ENCODE results near the gene PPP1R1A. TPM values are rescaled to one million over a fixed set of nuclear protein-coding genes. Genes with fewer than 3 reads are reported as not detected.

The PPP1R1A gene
- total RNA-seq, 1 experiment from 2014 or later: 0.43 TPM

- H3K36me3 ChIP-seq (ENCODE audit: control insufficient read depth, insufficient read depth, low read length): no peaks in the 10 kb centered on the region
- CTCF ChIA-PET: no interaction called here
- no peak overlapping the region for H3K4me3 ChIP-seq (ENCODE audit: low read depth, low read length)
- Mint-ChIP-seq H3K4me3 (ENCODE audit: unreplicated experiment) (no peak overlapping the region), H3K27me3 (ENCODE audit: insufficient read depth, unreplicated experiment) (peaks cover 7% of the 10 kb centered on the region), H3K27ac (ENCODE audit: unreplicated experiment) (no peak overlapping the region), H3K36me3 (ENCODE audit: insufficient read depth, unreplicated experiment) (no peaks in the 10 kb centered on the region), H3K4me1 (ENCODE audit: low read depth, unreplicated experiment) (no peaks in the 10 kb centered on the region), H3K9me3 (ENCODE audit: unreplicated experiment) (no peaks in the 10 kb centered on the region)
- intact Hi-C loops (cut with micrococcal nuclease; ENCODE audit: unreplicated experiment): no loop called here
- POLR2A ChIA-PET: no interaction called here
- no peak for TF ChIP-seq CTCF (IDR thresholded peaks at IDR 0.05; ENCODE audit: insufficient read depth in 1 of 2, low read depth in 1 of 2, low read length in 1 of 2, severe bottlenecking in 1 of 2, unreplicated experiment in 1 of 2)
- DNase-seq: no peak
- H3K27me3 ChIP-seq (replicated peaks; ENCODE audit: control insufficient read depth, insufficient read depth, low read length): no peaks in the 10 kb centered on the region; the same call in 1 of the 2 replicates
- no peaks in the 10 kb centered on the region for H3K4me1 ChIP-seq
- H3K9me3 ChIP-seq: no peaks in the 10 kb centered on the region
- no TSS peak for BruUV-seq (replicated peaks)
These were observed 46.6 kb downstream of the PPP1R1A start for GRCh38 chr12:54541751-54542290.

DNA sequence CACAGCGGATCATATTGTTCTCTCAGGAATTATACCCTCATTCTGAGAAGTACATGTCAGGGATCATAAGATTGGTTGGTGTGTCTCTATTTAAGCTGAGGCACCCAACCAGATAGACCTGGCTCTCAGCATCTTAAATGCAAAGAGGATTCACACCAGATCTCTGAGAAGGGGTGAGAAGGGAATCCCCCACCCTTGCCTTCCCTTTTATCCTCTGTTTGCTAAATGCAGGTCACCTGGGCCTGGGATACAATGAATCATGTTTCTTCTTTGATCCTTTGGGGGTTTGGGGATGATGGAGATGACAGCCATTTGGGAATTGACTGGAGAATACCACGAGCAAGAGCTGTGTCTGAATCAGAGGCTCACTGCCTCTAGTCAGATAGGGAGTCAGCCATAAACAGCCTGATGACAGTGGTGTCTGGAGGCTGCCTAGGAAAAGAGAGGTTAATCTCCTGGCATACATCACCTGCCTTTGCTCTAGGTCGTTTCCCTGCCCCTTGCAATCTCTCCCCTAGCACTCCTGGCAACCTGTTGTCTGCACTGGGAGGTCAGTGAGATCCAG, 50.2 kb downstream of the PPP1R1A start:
- no peaks in the 10 kb centered on the region for H3K27me3 ChIP-seq (replicated peaks; ENCODE audit: control insufficient read depth, insufficient read depth, low read length)
- H3K9me3 Mint-ChIP-seq (ENCODE audit: unreplicated experiment): no peaks in the 10 kb centered on the region
- H3K4me3 Mint-ChIP-seq (ENCODE audit: unreplicated experiment): no peak overlapping the region
- H3K27ac Mint-ChIP-seq (ENCODE audit: unreplicated experiment): no peak overlapping the region
- TF ChIP-seq CTCF (IDR thresholded peaks at IDR 0.05; ENCODE audit: insufficient read depth in 1 of 2, low read depth in 1 of 2, low read length in 1 of 2, severe bottlenecking in 1 of 2, unreplicated experiment in 1 of 2): no peak
- DNase-seq: no peak
- CTCF ChIA-PET: no interaction called here
- H3K4me3 ChIP-seq (ENCODE audit: low read depth, low read length): no peak overlapping the region
- BruUV-seq (replicated peaks): no TSS peak
- H3K27me3 Mint-ChIP-seq (ENCODE audit: insufficient read depth, unreplicated experiment): peaks cover 17% of the 10 kb centered on the region
- intact Hi-C loops (cut with micrococcal nuclease; ENCODE audit: unreplicated experiment): no loop called here
- H3K36me3 Mint-ChIP-seq (ENCODE audit: insufficient read depth, unreplicated experiment): no peaks in the 10 kb centered on the region
- H3K36me3 ChIP-seq (ENCODE audit: control insufficient read depth, insufficient read depth, low read length): no peaks in the 10 kb centered on the region
- no peaks in the 10 kb centered on the region for H3K9me3 ChIP-seq
- no peaks in the 10 kb centered on the region for H3K4me1 Mint-ChIP-seq (ENCODE audit: low read depth, unreplicated experiment)
- no peaks in the 10 kb centered on the region for H3K4me1 ChIP-seq
- POLR2A ChIA-PET: no interaction called here

DNA sequence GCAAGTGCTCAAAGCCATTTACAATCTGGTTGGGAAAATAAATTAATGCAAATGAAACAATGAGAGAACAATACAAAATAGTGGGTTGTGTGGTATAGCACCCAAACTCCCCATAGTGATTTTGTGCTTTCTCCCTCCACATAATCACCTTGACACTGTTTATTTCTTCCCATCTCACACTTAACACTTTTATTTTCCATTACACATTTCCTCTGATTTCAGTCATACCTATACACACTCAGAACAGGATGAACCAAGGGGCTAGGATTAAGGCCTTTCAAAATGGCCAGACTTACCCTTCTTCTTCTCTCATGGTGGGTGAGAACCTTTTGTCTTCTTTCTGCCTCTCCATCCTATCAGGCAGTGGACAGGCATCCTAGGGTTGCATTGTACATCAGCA, 53.0 kb downstream of the PPP1R1A start:
- ChIA-PET CTCF (no interaction called here), POLR2A (no interaction called here)
- Mint-ChIP-seq H3K27ac (ENCODE audit: unreplicated experiment) (no peak overlapping the region), H3K27me3 (ENCODE audit: insufficient read depth, unreplicated experiment) (peaks cover 25% of the 10 kb centered on the region), H3K9me3 (ENCODE audit: unreplicated experiment) (no peaks in the 10 kb centered on the region), H3K36me3 (ENCODE audit: insufficient read depth, unreplicated experiment) (no peaks in the 10 kb centered on the region), H3K4me1 (ENCODE audit: low read depth, unreplicated experiment) (no peaks in the 10 kb centered on the region), H3K4me3 (ENCODE audit: unreplicated experiment) (no peak overlapping the region)
- Histone ChIP-seq H3K4me1 (no peaks in the 10 kb centered on the region), H3K36me3 (ENCODE audit: control insufficient read depth, insufficient read depth, low read length) (no peaks in the 10 kb centered on the region), H3K9me3 (no peaks in the 10 kb centered on the region), H3K4me3 (ENCODE audit: low read depth, low read length) (no peak overlapping the region), H3K27me3 (replicated peaks; ENCODE audit: control insufficient read depth, insufficient read depth, low read length) (no peaks in the 10 kb centered on the region)
- intact Hi-C loops (cut with micrococcal nuclease; ENCODE audit: unreplicated experiment): no loop called here
- no peak for TF ChIP-seq CTCF (IDR thresholded peaks at IDR 0.05; ENCODE audit: insufficient read depth in 1 of 2, low read depth in 1 of 2, low read length in 1 of 2, severe bottlenecking in 1 of 2, unreplicated experiment in 1 of 2)
- BruUV-seq (replicated peaks): no TSS peak
- no peak for DNase-seq
